Neutrophil (primary cell): Measurements from ENCODE around the gene FANCL.

Source experiments
- H3K27ac ChIP-seq: fragments of 200-600 bp; sonication (generic); 2 replicates; pipeline ENCODE4 v1.5.1; 2016; ENCODE audit warnings: mild to moderate bottlenecking, moderate library complexity
- H3K27me3 ChIP-seq: fragments of 200-600 bp; sonication (generic); 2 replicates; pipeline ENCODE4 v1.6.0; 2016; ENCODE audit warnings: mild to moderate bottlenecking
- H3K36me3 ChIP-seq: fragments of 200-600 bp; sonication (generic); 2 replicates; pipeline ENCODE4 v1.5.1; 2017
- H3K4me1 ChIP-seq, 2 experiments: fragments of 200-600 bp in 1 of 2; sonication (generic) in 1 of 2; 1 replicate in 1 of 2; 2 replicates in 1 of 2; pipeline versions ENCODE4 v1.5.1 to v1.6.1; 2013 to 2016; ENCODE audit warnings: low read depth in 1 of 2, low read length in 1 of 2, mild to moderate bottlenecking in 1 of 2, moderate library complexity in 1 of 2; ENCODE audit not compliant: control insufficient read depth in 1 of 2, insufficient read depth in 1 of 2
- H3K4me3 ChIP-seq, 2 experiments: fragments of 200-600 bp in 1 of 2; sonication (generic) in 1 of 2; 1 replicate in 1 of 2; 2 replicates in 1 of 2; pipeline ENCODE4 v1.5.1; 2013 to 2016; ENCODE audit warnings: low read depth in 1 of 2, low read length in 1 of 2, mild to moderate bottlenecking in 1 of 2, moderate library complexity in 1 of 2
- H3K9me3 ChIP-seq: fragments of 200-600 bp; sonication (generic); 2 replicates; pipeline ENCODE4 v1.5.1; 2016
- TF ChIP-seq, protein P1 (sequence below): fragments of 200-600 bp; sonication (generic); IDR thresholded peaks from 2 replicates; pipeline ENCODE4 v1.5.1; 2016; ENCODE audit warnings: antibody characterized with exemption

FANCL gene

DNA sequence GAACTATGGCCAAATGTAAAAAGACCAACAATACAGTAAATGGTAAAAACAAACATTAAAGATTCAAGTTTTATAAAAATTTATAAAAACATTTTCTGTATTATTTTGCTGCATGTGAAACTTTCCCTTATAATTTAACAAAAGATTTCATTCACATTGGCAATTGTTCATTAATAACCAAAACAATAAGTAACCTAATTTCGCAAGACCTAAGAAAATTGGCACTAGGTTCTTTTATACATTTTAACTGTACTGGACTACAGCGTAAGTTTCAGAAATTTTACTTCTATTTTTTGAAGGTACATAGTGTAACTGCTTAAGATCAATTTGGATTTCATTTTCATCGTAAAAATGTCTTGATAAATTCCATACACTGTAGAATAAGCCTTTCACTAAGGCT is 77.2 kb downstream of the FANCL start:
- Histone ChIP-seq H3K36me3 (peaks cover 29% of the 10 kb centered on the region), H3K9me3 (no peaks in the 10 kb centered on the region), H3K4me3 (no peak overlapping the region), H3K27ac (no peak overlapping the region), H3K27me3 (no peaks in the 10 kb centered on the region), H3K4me1 (no peaks in the 10 kb centered on the region)
- TF ChIP-seq, protein P1, sequence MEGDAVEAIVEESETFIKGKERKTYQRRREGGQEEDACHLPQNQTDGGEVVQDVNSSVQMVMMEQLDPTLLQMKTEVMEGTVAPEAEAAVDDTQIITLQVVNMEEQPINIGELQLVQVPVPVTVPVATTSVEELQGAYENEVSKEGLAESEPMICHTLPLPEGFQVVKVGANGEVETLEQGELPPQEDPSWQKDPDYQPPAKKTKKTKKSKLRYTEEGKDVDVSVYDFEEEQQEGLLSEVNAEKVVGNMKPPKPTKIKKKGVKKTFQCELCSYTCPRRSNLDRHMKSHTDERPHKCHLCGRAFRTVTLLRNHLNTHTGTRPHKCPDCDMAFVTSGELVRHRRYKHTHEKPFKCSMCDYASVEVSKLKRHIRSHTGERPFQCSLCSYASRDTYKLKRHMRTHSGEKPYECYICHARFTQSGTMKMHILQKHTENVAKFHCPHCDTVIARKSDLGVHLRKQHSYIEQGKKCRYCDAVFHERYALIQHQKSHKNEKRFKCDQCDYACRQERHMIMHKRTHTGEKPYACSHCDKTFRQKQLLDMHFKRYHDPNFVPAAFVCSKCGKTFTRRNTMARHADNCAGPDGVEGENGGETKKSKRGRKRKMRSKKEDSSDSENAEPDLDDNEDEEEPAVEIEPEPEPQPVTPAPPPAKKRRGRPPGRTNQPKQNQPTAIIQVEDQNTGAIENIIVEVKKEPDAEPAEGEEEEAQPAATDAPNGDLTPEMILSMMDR, result no peak

DNA sequence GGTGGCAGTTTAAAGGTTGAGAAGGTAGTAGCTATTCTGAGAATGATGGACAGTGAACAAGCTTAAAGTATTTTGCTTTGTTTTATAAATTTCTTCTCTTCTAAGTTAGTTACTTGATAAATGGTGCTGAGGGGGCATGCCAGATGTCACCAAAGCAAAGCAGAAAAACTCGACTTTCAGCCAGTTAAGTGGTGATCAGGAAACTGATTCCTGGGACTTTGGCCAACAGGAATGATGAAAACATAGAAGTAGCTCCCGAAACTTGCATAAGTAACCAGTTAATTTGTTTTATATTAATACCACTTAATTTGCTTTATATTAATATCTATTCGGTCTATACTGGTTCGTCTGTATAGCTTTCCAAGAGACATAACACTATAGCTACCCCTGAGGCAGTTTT is 82.6 kb downstream of the FANCL start:
- Histone ChIP-seq H3K27me3 (no peaks in the 10 kb centered on the region), H3K36me3 (peaks cover 34% of the 10 kb centered on the region), H3K4me3 (no peak overlapping the region), H3K9me3 (no peaks in the 10 kb centered on the region), H3K27ac (no peak overlapping the region), H3K4me1 (no peaks in the 10 kb centered on the region)
- TF ChIP-seq, protein P1, result no peak

DNA sequence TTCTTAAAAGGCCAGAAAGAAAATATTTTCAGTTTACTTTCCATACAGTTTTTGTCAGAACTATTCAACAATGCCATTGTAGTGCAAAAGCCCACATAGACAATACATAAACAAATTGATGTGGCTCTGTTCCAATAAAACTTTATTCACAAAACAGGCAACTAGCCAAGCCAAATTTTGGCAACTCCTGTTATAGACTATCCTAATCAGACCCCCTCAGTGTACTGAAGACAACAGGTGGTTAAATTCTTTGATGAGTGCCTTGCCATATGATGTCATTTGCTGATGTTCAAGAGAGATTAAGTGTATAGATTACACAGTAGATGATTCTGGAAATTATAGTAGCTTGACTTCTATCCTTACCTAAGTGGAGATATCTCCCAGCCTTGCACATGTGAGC is 83.4 kb downstream of the FANCL start:
- Histone ChIP-seq H3K4me1 (no peaks in the 10 kb centered on the region), H3K27me3 (no peaks in the 10 kb centered on the region), H3K9me3 (no peaks in the 10 kb centered on the region), H3K27ac (no peak overlapping the region), H3K4me3 (no peak overlapping the region), H3K36me3 (peaks cover 32% of the 10 kb centered on the region)
- TF ChIP-seq, protein P1, result no peak

DNA sequence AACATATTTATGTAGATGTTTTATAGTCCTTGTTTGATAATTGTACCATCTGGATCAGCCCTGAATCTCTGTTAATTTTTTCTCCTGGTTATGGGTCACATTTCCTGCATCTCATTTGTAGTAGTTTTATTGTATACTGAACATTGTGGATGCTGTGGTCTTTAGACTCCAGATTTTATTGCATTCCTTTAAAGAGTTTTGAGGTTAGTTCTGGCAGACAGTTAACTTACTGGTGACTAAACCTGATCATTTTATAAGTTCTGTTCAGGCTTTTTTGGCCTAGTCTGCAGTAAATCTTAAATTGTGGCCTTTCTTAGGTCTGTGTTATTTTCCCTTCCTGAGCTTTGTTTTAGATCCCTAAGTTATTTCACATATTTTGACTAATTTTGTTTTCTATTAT is 84.3 kb downstream of the FANCL start:
- H3K4me1 ChIP-seq, result no peaks in the 10 kb centered on the region
- TF ChIP-seq, protein P1, result no peak
- H3K27ac ChIP-seq, result no peak overlapping the region
- no peak overlapping the region for H3K4me3 ChIP-seq
- H3K9me3 ChIP-seq, result no peaks in the 10 kb centered on the region
- peaks cover 32% of the 10 kb centered on the region for H3K36me3 ChIP-seq
- H3K27me3 ChIP-seq, result no peaks in the 10 kb centered on the region

DNA sequence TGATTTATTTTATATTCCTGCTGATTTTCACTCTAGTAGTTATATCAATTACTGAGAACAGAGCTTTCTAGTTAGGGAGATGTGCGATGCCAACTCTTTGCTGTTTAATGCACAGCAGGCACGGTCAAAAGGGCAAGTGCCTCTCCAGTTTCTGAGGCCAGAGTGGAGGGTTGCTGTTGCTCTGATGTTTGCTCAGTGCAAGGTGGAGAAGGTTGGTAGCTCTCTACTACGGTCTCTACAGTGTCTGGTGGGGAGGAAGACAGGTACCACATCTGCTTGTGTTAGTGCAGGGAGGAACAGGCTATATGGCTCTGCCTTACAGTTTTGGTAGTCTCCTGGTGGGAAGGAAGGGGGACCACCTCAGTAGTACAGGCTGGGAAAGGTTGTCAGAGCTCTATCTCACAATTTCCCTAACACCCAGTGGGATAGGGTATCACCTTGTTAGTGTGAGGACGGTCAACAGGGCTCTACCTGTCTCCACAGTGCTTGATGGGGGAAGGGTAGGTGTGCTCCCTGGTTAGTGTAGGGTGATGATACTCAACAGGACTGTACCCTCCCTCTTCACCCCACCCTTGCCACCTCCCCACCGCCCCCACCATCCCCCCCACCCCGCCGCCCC is 85.9 kb downstream of the FANCL start:
- no peaks in the 10 kb centered on the region for H3K4me1 ChIP-seq
- peaks cover 20% of the 10 kb centered on the region for H3K36me3 ChIP-seq
- TF ChIP-seq, protein P1, result no peak
- H3K4me3 ChIP-seq, result no peak overlapping the region
- H3K27me3 ChIP-seq, result no peaks in the 10 kb centered on the region
- H3K9me3 ChIP-seq, result no peaks in the 10 kb centered on the region
- no peak overlapping the region for H3K27ac ChIP-seq
